Gastrocnemius medialis (tissue), 4 donors: ENCODE data around the gene UNC93A.
"Not testable (repeated sequence)": the region's sequence is repeated elsewhere in the genome, so short reads cannot be mapped to it uniquely, and the experiment has no call there.

ENCODE experiments used
- CTCF ChIP-seq, 5 experiments: fragments of 450-650 bp in 3 of 5; fragments of 200-600 bp in 2 of 5; sonication (generic) in 2 of 5; IDR thresholded peaks in 4 of 5; conservative IDR thresholded peaks in 1 of 5; 1 replicate in 4 of 5; 2 replicates in 1 of 5; pipeline ENCODE4 v1.5.1; 2016 to 2019; ENCODE audit warnings: antibody characterized with exemption in 5 of 5, mild to moderate bottlenecking in 3 of 5, moderate library complexity in 3 of 5
- POLR2A ChIP-seq, 2 donors: fragments of 450-650 bp; IDR thresholded peaks; one replicate each; pipeline ENCODE4 v1.6.1; 2017; ENCODE audit warnings: antibody characterized with exemption in 2 of 2, mild to moderate bottlenecking in 2 of 2, moderate library complexity in 2 of 2

GRCh38 chr6:167241321-167242134 lies 49.6 kb upstream of the UNC93A start:
- TF ChIP-seq POLR2A (IDR thresholded peaks at IDR 0.05); CTCF (IDR thresholded peaks at IDR 0.05 in 4 of 5, conservative IDR thresholded peaks at IDR 0.05 in 1 of 5): not testable (repeated sequence)
